HL-60 (cell line): ENCODE results near the gene STPG4.

Experiments used
- GABPA ChIP-seq: IDR thresholded peaks from 2 replicates; pipeline ENCODE4 v1.6.1; 2012; ENCODE audit warnings: low read depth
- POLR2AphosphoS5 ChIP-seq: IDR thresholded peaks from 2 replicates; pipeline ENCODE4 v1.6.1; 2012; ENCODE audit warnings: low read depth
- SPI1 ChIP-seq: IDR thresholded peaks from 2 replicates; pipeline ENCODE4 v1.6.1; 2012; ENCODE audit warnings: low read depth, mild to moderate bottlenecking, borderline replicate concordance
- TF ChIP-seq, protein P1 (sequence below): IDR thresholded peaks from one replicate; pipeline ENCODE4 v1.5.1; 2011; ENCODE audit warnings: low read length, control low read depth, inconsistent platforms; ENCODE audit not compliant: insufficient read depth
- TF ChIP-seq, protein P2 (sequence below): IDR thresholded peaks from 2 replicates; pipeline ENCODE4 v1.6.1; 2012; ENCODE audit warnings: low read depth; ENCODE audit not compliant: insufficient replicate concordance

DNA sequence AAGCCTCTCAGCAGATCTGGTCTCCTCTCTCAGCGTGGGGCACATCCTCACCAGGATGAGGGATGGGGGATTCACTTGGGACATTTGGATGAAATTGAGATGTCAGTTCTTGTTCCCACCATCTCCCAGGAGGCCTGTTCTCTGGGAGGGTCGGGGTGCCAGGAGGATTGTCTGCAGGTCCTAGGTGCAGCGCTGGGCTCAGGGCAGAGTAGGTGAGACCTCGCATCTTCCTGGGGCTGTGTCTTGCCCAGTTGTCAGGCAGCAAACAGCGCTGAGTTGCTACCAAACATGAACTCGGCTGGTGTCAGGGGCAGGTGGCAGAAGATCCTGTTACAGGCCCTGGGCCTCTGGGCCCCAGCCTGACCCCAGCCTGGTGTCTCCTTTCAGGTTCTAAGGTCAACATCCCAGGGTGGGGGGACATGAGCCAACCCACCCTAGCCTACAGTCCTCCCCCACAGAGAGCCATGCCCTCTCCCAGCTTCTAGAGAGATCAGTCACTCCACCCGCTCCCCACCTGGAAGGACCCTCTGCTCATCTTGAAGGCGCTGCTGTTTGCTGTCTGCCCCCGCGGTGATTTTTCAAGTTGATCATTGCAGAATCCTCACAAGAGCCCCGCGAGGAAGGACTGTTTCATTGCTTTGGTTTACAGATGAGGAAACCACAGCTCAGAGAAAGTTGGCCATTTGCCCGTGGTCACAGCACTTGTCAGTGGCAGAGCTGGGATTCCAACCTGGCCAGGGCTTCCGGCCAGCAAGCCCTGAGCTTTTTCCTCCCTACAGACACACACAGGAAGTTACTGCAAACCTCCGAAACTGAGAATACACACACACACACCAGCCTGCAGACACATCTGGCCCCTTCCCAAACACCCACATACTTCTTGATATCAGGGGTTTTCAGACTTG, 83.9 kb downstream of the STPG4 start:
- TF ChIP-seq GABPA = peak; percentile 67
- TF ChIP-seq POLR2AphosphoS5 = peak; percentile 92
- TF ChIP-seq, protein P1, sequence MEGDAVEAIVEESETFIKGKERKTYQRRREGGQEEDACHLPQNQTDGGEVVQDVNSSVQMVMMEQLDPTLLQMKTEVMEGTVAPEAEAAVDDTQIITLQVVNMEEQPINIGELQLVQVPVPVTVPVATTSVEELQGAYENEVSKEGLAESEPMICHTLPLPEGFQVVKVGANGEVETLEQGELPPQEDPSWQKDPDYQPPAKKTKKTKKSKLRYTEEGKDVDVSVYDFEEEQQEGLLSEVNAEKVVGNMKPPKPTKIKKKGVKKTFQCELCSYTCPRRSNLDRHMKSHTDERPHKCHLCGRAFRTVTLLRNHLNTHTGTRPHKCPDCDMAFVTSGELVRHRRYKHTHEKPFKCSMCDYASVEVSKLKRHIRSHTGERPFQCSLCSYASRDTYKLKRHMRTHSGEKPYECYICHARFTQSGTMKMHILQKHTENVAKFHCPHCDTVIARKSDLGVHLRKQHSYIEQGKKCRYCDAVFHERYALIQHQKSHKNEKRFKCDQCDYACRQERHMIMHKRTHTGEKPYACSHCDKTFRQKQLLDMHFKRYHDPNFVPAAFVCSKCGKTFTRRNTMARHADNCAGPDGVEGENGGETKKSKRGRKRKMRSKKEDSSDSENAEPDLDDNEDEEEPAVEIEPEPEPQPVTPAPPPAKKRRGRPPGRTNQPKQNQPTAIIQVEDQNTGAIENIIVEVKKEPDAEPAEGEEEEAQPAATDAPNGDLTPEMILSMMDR = no peak
- TF ChIP-seq, protein P2, sequence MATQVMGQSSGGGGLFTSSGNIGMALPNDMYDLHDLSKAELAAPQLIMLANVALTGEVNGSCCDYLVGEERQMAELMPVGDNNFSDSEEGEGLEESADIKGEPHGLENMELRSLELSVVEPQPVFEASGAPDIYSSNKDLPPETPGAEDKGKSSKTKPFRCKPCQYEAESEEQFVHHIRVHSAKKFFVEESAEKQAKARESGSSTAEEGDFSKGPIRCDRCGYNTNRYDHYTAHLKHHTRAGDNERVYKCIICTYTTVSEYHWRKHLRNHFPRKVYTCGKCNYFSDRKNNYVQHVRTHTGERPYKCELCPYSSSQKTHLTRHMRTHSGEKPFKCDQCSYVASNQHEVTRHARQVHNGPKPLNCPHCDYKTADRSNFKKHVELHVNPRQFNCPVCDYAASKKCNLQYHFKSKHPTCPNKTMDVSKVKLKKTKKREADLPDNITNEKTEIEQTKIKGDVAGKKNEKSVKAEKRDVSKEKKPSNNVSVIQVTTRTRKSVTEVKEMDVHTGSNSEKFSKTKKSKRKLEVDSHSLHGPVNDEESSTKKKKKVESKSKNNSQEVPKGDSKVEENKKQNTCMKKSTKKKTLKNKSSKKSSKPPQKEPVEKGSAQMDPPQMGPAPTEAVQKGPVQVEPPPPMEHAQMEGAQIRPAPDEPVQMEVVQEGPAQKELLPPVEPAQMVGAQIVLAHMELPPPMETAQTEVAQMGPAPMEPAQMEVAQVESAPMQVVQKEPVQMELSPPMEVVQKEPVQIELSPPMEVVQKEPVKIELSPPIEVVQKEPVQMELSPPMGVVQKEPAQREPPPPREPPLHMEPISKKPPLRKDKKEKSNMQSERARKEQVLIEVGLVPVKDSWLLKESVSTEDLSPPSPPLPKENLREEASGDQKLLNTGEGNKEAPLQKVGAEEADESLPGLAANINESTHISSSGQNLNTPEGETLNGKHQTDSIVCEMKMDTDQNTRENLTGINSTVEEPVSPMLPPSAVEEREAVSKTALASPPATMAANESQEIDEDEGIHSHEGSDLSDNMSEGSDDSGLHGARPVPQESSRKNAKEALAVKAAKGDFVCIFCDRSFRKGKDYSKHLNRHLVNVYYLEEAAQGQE = no peak
- peak; percentile 20; the same call in 1 of the 2 replicates for TF ChIP-seq SPI1
